Body of pancreas (tissue), 4 donors: ENCODE measurements around the gene JCHAIN.

ENCODE experiments used
- CTCF ChIP-seq, 7 experiments: fragments of 450-650 bp in 4 of 7; fragments of 200-600 bp in 3 of 7; sonication (generic) in 3 of 7; IDR thresholded peaks; one replicate each; pipeline ENCODE4 v1.5.1; 2016 to 2019; ENCODE audit warnings: antibody characterized with exemption in 7 of 7
- POLR2A ChIP-seq, 3 donors: fragments of 450-650 bp; IDR thresholded peaks; one replicate each; pipeline ENCODE4 v1.6.1; 2016; ENCODE audit warnings: antibody characterized with exemption in 3 of 3, mild to moderate bottlenecking in 2 of 3

DNA sequence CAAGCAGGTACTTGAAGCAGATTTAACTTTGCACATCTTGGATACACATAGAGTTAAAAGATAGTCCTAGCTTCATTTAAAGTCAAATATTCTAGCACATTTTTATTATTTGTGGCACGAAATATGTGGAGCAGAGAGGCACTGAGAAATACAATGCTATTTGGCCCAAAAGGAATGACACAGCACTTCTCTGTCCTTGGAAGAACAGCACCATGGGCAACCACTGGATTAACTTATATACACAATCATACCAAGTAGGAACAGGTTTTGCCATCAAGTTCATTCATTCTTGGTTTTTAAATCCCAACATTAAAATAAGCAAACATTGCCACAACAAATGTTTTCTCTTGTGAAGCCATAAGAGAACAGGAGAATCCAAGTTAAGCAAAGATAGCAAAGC lies 38.7 kb downstream of the JCHAIN start:
- TF ChIP-seq CTCF (IDR thresholded peaks at IDR 0.05) (no peak), POLR2A (IDR thresholded peaks at IDR 0.05) (no peak)
